Measurements from ENCODE around the gene FOXO3. TPM values are rescaled to one million over a fixed set of nuclear protein-coding genes. Genes with fewer than 3 reads are reported as not detected.
A peak's percentile ranks its signal among the peaks of the same experiment; 100 is the strongest.

The FOXO3 gene
- total and polyA plus RNA-seq, 2 of the 8 experiments (the other 6 are each of a cell fraction or from before 2014, with no cell fraction given) = 13.1 to 19.3 TPM

DNA sequence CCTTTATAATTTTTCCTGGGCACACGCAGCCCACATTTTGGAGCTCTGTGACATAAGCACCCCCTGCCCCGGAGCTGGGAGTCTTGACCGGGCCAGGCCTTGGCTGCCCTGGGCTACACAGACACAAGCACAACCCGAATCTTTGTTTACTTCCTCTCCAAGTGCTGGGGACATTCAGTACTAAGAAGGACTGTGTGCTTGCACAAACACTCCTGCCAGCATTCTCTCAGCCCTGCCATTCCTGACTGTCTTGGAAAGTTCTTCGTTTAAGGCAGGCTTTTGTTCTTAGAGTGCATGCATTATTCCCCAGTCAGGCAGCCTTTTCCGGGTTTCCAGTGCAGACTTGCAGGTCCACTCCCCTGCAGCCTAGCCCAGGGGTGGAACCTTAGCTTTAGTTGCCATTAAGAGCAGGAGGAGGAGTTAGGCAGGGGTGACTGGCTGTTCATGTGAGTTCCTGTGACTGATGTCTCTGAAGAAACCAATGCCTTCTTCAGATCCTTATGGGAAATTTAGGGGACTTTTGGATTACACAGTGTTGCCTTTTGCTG lies 28.6 kb downstream of the FOXO3 start (continued):
- TF ChIP-seq, protein P1, sequence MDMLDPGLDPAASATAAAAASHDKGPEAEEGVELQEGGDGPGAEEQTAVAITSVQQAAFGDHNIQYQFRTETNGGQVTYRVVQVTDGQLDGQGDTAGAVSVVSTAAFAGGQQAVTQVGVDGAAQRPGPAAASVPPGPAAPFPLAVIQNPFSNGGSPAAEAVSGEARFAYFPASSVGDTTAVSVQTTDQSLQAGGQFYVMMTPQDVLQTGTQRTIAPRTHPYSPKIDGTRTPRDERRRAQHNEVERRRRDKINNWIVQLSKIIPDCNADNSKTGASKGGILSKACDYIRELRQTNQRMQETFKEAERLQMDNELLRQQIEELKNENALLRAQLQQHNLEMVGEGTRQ (IDR thresholded peaks at IDR 0.05; ENCODE audit: low read length) = no peak
- TF ChIP-seq POU5F1 (IDR thresholded peaks at IDR 0.05; ENCODE audit: low read depth, low read length) (no peak), RNF2 (IDR thresholded peaks at IDR 0.05; ENCODE audit: borderline replicate concordance, low read depth, low read length, missing control alignments, poor library complexity, severe bottlenecking) (no peak), CTBP2 (IDR thresholded peaks at IDR 0.05; ENCODE audit: borderline replicate concordance, insufficient read depth, insufficient read length, low read length) (no peak), YY1 (IDR thresholded peaks at IDR 0.05; ENCODE audit: low read depth, low read length) (0 out of 2 replicates have a peak, but pooled peaks have one; percentile 30), CREB1 (IDR thresholded peaks at IDR 0.05) (no peak), BCL11A (IDR thresholded peaks at IDR 0.05; ENCODE audit: low read depth in 2 of 2, low read length in 2 of 2) (no peak), ASH2L (IDR thresholded peaks at IDR 0.05; ENCODE audit: low read length) (peak; percentile 49), PHF8 (conservative IDR thresholded peaks at IDR 0.05; ENCODE audit: low read depth, low read length) (no peak), SRF (IDR thresholded peaks at IDR 0.05; ENCODE audit: low read depth, low read length) (no peak), EGR1 (IDR thresholded peaks at IDR 0.05; ENCODE audit: borderline replicate concordance, low read depth, low read length) (no peak), KDM1A (IDR thresholded peaks at IDR 0.05; ENCODE audit: borderline replicate concordance, low read length) (no peak), RAD21 (IDR thresholded peaks at IDR 0.05 in 1 of 2, conservative IDR thresholded peaks at IDR 0.05 in 1 of 2; ENCODE audit: low read depth in 2 of 2, low read length in 2 of 2) (peak in 1 of 2 experiments; percentile 8; a peak in 1 of 4 replicates), KDM4A (IDR thresholded peaks at IDR 0.05; ENCODE audit: low read depth, low read length, severe bottlenecking) (no peak)
